Hematopoietic multipotent progenitor cell treated with erythropoietin and hydrocortisone succinate and interleukin-3 and kit ligand, for 17 days (in vitro differentiated cells): Measurements from ENCODE around the gene THTPA.

ENCODE experiments used
- DNase-seq: peaks from one replicate; pipeline ENCODE4 v3.0.0-alpha.2; 2015; ENCODE audit warnings: low spot score

THTPA gene

GRCh38 chr14:23551266-23552028 lies 4.6 kb upstream of the THTPA start, which contains the start of gene ZFHX2:
Gene ZFHX2 (minus strand): TSS chr14:23551765. CDS start chr14:23535325, 16,440 bp downstream.
- peak; percentile 55 for DNase-seq

- no peak for DNase-seq
Observed at GRCh38 chr14:23555533-23555881, 564 bp upstream of the THTPA start.

- DNase-seq, result no peak
Observed at GRCh38 chr14:23556700-23557440, 799 bp downstream of the THTPA start.

GRCh38 chr14:23557521-23557920 lies 1.4 kb downstream of the THTPA start:
- no peak for DNase-seq

GRCh38 chr14:23557946-23558345 lies 1.9 kb downstream of the THTPA start:
- DNase-seq, result no peak

- DNase-seq, result no peak
Observed at GRCh38 chr14:23558346-23559009, 2.4 kb downstream of the THTPA start.

GRCh38 chr14:23559010-23559925 lies 3.2 kb downstream of the THTPA start:
- DNase-seq, result peak; percentile 75

GRCh38 chr14:23559926-23560520 lies 4.0 kb downstream of the THTPA start:
- no peak for DNase-seq

- DNase-seq, result no peak
Observed at GRCh38 chr14:23561259-23561658, 5.2 kb downstream of the THTPA start.

- no peak for DNase-seq
Observed at GRCh38 chr14:23561873-23562821, 6.1 kb downstream of the THTPA start.

- peak; percentile 64 for DNase-seq
Observed at GRCh38 chr14:23562822-23563472, 6.9 kb downstream of the THTPA start.

- DNase-seq, result no peak
Observed at GRCh38 chr14:23563473-23564180, 7.6 kb downstream of the THTPA start.

GRCh38 chr14:23564181-23564812 lies 8.2 kb downstream of the THTPA start:
- no peak for DNase-seq

GRCh38 chr14:23564876-23565275 lies 8.8 kb downstream of the THTPA start:
- DNase-seq, result no peak

- no peak for DNase-seq
Observed at GRCh38 chr14:23565626-23566025, 9.6 kb downstream of the THTPA start.

- DNase-seq, result no peak
Observed at GRCh38 chr14:23566112-23566777, 10.2 kb downstream of the THTPA start.

GRCh38 chr14:23566778-23567185 lies 10.7 kb downstream of the THTPA start:
- no peak for DNase-seq
